ENCODE results near the gene TFB1M. TPM values are rescaled to one million over a fixed set of nuclear protein-coding genes. Genes with fewer than 3 reads are reported as not detected.
"Not testable (repeated sequence)": the region's sequence is repeated elsewhere in the genome, so short reads cannot be mapped to it uniquely, and the experiment has no call there.

Gene TFB1M
- polyA plus RNA-seq, 2 donors = 10.6 to 13.3 TPM

DNA sequence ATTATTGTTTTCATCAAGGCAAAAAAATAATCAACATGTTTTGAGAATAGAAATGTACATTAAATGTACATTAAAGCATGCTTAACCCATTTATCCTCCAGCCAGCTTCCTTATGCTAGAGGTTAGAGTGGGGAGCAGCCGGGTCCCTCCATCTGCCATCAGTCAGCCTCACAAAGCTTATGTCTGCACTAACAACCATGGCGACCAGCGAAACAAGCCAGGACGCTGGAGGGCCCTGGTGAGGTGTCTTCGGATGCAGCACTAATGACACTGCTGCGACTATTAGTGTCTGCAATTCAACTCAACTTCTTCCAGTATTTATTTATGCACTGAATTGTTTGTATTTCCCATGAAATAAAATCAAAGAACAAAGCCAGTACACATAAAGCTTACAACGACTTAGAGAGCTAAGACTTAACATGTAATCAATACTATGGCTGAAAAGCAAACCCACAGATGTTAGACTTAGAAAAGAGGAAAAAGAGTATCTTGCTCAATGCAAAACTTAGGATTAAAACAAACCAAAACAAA is 43.7 kb downstream of the TFB1M start:
- H3K36me3 ChIP-seq (ENCODE audit: control insufficient read depth in 2 of 2, insufficient read depth in 2 of 2, low read length in 1 of 2) = peaks cover 0 to 3% of the 10 kb centered on the region in 2 donors
- no peak overlapping the region for H3K4me3 ChIP-seq (ENCODE audit: low read depth in 1 of 2, low read length in 2 of 2)
- no peaks in the 10 kb centered on the region for H3K9me3 ChIP-seq (ENCODE audit: control insufficient read depth in 2 of 2, insufficient read depth in 1 of 2, low read depth in 1 of 2, low read length in 1 of 2)
- 86 to 87% methylated on average over 7 of the region's 7 CpGs for WGBS, 2 donors
- peaks cover 4% of the 10 kb centered on the region in 2 donors for H3K4me1 ChIP-seq (ENCODE audit: control insufficient read depth in 2 of 2, insufficient read depth in 2 of 2, low read length in 1 of 2)
- H3K27me3 ChIP-seq (ENCODE audit: control insufficient read depth in 1 of 2, insufficient read depth in 2 of 2, low read length in 2 of 2) = no peaks in the 10 kb centered on the region
- no peak overlapping the region for H3K27ac ChIP-seq (ENCODE audit: low read depth in 2 of 2, low read length in 1 of 2)

GRCh38 chr6:155269765-155270164 is 44.5 kb downstream of the TFB1M start:
- no peak overlapping the region for H3K4me3 ChIP-seq (ENCODE audit: low read depth in 1 of 2, low read length in 2 of 2)
- no peaks in the 10 kb centered on the region for H3K9me3 ChIP-seq (ENCODE audit: control insufficient read depth in 2 of 2, insufficient read depth in 1 of 2, low read depth in 1 of 2, low read length in 1 of 2)
- H3K27me3 ChIP-seq (ENCODE audit: control insufficient read depth in 1 of 2, insufficient read depth in 2 of 2, low read length in 2 of 2) = no peaks in the 10 kb centered on the region
- peaks cover 0 to 3% of the 10 kb centered on the region in 2 donors for H3K36me3 ChIP-seq (ENCODE audit: control insufficient read depth in 2 of 2, insufficient read depth in 2 of 2, low read length in 1 of 2)
- H3K4me1 ChIP-seq (ENCODE audit: control insufficient read depth in 2 of 2, insufficient read depth in 2 of 2, low read length in 1 of 2) = peaks cover 3 to 6% of the 10 kb centered on the region in 2 donors
- 67 to 84% methylated on average over 3 of the region's 3 CpGs for WGBS, 2 donors
- no peak overlapping the region for H3K27ac ChIP-seq (ENCODE audit: low read depth in 2 of 2, low read length in 1 of 2)

- H3K36me3 ChIP-seq (ENCODE audit: control insufficient read depth in 2 of 2, insufficient read depth in 2 of 2, low read length in 1 of 2); H3K4me1 ChIP-seq (ENCODE audit: control insufficient read depth in 2 of 2, insufficient read depth in 2 of 2, low read length in 1 of 2); H3K27ac ChIP-seq (ENCODE audit: low read depth in 2 of 2, low read length in 1 of 2); H3K9me3 ChIP-seq (ENCODE audit: control insufficient read depth in 2 of 2, insufficient read depth in 1 of 2, low read depth in 1 of 2, low read length in 1 of 2); H3K4me3 ChIP-seq (ENCODE audit: low read depth in 1 of 2, low read length in 2 of 2); H3K27me3 ChIP-seq (ENCODE audit: control insufficient read depth in 1 of 2, insufficient read depth in 2 of 2, low read length in 2 of 2): not testable (repeated sequence)
- WGBS, 2 donors = 80 to 82% methylated on average over 3 of the region's 5 CpGs
These were observed 46.0 kb downstream of the TFB1M start for GRCh38 chr6:155268088-155268867.

GRCh38 chr6:155267411-155267810 is 46.9 kb downstream of the TFB1M start:
- Histone ChIP-seq H3K4me1 (ENCODE audit: control insufficient read depth in 2 of 2, insufficient read depth in 2 of 2, low read length in 1 of 2) (peaks cover 0 to 2% of the 10 kb centered on the region in 2 donors), H3K4me3 (ENCODE audit: low read depth in 1 of 2, low read length in 2 of 2) (no peak overlapping the region), H3K9me3 (ENCODE audit: control insufficient read depth in 2 of 2, insufficient read depth in 1 of 2, low read depth in 1 of 2, low read length in 1 of 2) (no peaks in the 10 kb centered on the region), H3K36me3 (ENCODE audit: control insufficient read depth in 2 of 2, insufficient read depth in 2 of 2, low read length in 1 of 2) (peaks cover 3 to 4% of the 10 kb centered on the region in 2 donors), H3K27ac (ENCODE audit: low read depth in 2 of 2, low read length in 1 of 2) (peak overlapping the region; percentile 31 to 56), H3K27me3 (ENCODE audit: control insufficient read depth in 1 of 2, insufficient read depth in 2 of 2, low read length in 2 of 2) (no peaks in the 10 kb centered on the region)
- 71 to 77% methylated on average over 2 of the region's 2 CpGs for WGBS, 2 donors

DNA sequence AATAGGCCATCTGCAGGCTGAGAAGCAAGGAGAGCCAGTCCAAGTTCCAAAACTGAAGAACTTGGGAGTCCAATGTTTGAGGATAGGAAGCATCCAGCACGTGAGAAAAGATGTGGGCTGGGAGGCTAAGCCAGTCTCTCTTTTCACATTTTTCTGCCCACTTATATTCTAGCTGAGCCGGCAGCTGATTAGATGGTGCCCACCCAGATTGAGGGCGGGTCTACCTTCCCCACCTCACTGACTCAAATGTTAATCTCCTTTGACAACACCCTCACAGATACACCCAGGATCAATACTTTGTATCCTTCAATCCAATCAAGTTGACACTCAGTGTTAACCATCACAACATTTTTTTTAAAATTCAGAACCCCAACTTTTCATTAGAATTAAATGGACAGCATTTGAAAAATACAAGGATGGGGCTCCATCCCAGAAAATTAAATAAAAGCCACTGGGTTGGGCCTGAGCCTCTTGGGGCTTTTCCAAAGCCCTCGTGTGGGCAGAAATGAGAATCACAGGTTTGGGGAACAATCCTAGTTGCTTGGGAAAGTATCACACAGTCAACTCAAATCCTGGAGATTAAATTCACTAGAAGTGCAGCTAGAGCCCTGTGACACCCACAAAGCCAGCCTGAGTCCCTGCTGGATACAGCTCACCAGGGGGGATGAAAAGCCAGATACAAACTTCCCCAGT is 48.3 kb downstream of the TFB1M start:
- H3K27me3 ChIP-seq (ENCODE audit: control insufficient read depth in 1 of 2, insufficient read depth in 2 of 2, low read length in 2 of 2) = no peaks in the 10 kb centered on the region
- H3K36me3 ChIP-seq (ENCODE audit: control insufficient read depth in 2 of 2, insufficient read depth in 2 of 2, low read length in 1 of 2) = peaks cover 3 to 4% of the 10 kb centered on the region in 2 donors
- peaks cover 0 to 2% of the 10 kb centered on the region in 2 donors for H3K4me1 ChIP-seq (ENCODE audit: control insufficient read depth in 2 of 2, insufficient read depth in 2 of 2, low read length in 1 of 2)
- H3K9me3 ChIP-seq (ENCODE audit: control insufficient read depth in 2 of 2, insufficient read depth in 1 of 2, low read depth in 1 of 2, low read length in 1 of 2) = no peaks in the 10 kb centered on the region
- WGBS, 2 donors = 84 to 88% methylated on average over 4 of the region's 4 CpGs
- no peak overlapping the region for H3K4me3 ChIP-seq (ENCODE audit: low read depth in 1 of 2, low read length in 2 of 2)
- H3K27ac ChIP-seq (ENCODE audit: low read depth in 2 of 2, low read length in 1 of 2) = no peak overlapping the region

- Histone ChIP-seq H3K9me3 (ENCODE audit: control insufficient read depth in 2 of 2, insufficient read depth in 1 of 2, low read depth in 1 of 2, low read length in 1 of 2) (no peaks in the 10 kb centered on the region), H3K27ac (ENCODE audit: low read depth in 2 of 2, low read length in 1 of 2) (peak overlapping the region in 1 of 2 donors; percentile 85), H3K4me1 (ENCODE audit: control insufficient read depth in 2 of 2, insufficient read depth in 2 of 2, low read length in 1 of 2) (peaks cover 0 to 2% of the 10 kb centered on the region in 2 donors), H3K36me3 (ENCODE audit: control insufficient read depth in 2 of 2, insufficient read depth in 2 of 2, low read length in 1 of 2) (peaks cover 2 to 5% of the 10 kb centered on the region in 2 donors), H3K4me3 (ENCODE audit: low read depth in 1 of 2, low read length in 2 of 2) (no peak overlapping the region), H3K27me3 (ENCODE audit: control insufficient read depth in 1 of 2, insufficient read depth in 2 of 2, low read length in 2 of 2) (no peaks in the 10 kb centered on the region)
- WGBS, 2 donors = 34 to 64% methylated on average over 9 of the region's 9 CpGs
These were observed 49.5 kb downstream of the TFB1M start for GRCh38 chr6:155264693-155265320.

DNA sequence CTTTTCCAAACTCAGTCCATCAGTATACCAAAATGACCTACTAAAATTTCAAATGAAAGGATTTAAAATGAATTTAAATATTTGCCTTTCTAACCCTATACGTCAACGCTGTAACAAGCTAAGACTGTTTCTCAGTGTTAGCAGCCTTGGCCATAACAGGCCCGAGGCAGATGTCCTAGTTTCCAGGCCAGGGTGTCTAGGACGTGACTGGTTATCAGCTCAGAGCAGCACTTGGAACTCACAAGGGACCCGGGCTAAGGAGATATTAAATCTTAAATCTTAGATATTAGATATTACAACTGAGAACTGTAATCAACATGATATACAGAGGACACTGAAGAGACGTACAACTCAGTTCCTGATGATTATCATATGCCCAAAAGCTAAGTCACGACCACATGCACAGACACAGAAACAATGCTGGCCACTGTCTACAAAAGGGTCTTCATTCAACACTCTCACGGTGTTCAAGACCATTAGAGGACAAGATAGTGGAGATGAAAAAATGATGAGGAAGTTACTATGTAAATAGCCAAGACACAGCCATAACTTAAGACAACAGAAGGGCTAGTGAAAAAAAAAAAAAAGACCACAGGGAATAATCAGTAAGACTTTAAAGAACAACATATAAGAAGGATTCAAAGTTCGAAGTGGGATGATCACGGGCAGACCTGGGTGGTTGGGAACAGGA is 50.8 kb downstream of the TFB1M start, which contains the start of gene CLDN20:
Gene CLDN20, plus strand, starts transcription at position 641 of the 691 bp plus-strand sequence. CDS start 11,707 bp downstream, outside the sequence.
- H3K4me1 ChIP-seq (ENCODE audit: control insufficient read depth in 2 of 2, insufficient read depth in 2 of 2, low read length in 1 of 2) = peaks cover 0 to 2% of the 10 kb centered on the region in 2 donors
- no peaks in the 10 kb centered on the region for H3K27me3 ChIP-seq (ENCODE audit: control insufficient read depth in 1 of 2, insufficient read depth in 2 of 2, low read length in 2 of 2)
- H3K4me3 ChIP-seq (ENCODE audit: low read depth in 1 of 2, low read length in 2 of 2) = no peak within 1 kb of the TSS
- H3K36me3 ChIP-seq (ENCODE audit: control insufficient read depth in 2 of 2, insufficient read depth in 2 of 2, low read length in 1 of 2) = peaks cover 4 to 8% of the 10 kb centered on the region in 2 donors
- H3K27ac ChIP-seq (ENCODE audit: low read depth in 2 of 2, low read length in 1 of 2) = peak within 1 kb of the TSS in 1 of 2 donors; percentile 85
- WGBS, 2 donors = 87 to 90% methylated on average over 10 of the region's 10 CpGs
- H3K9me3 ChIP-seq (ENCODE audit: control insufficient read depth in 2 of 2, insufficient read depth in 1 of 2, low read depth in 1 of 2, low read length in 1 of 2) = no peaks in the 10 kb centered on the region

DNA sequence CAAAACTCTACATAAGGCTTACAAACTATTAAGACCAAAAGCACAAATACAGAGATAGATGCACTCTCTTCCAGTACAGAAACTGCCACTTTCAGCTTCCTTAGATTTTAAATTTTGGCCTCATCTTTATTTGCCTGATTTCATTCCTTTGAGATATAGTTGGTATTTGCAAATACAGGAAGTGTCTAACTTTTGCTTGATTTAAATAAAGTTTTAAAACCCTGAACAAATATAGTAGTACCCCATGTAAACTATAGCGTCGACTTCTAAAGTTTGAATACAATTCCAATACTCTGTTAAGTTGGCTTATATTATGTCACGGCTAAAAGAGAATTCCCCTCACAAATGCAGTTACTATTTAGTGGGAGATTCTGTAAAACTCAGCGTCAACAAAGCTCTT is 51.6 kb downstream of the TFB1M start:
- 89 to 93% methylated on average over 4 of the region's 4 CpGs for WGBS, 2 donors
- Histone ChIP-seq H3K4me3 (ENCODE audit: low read depth in 1 of 2, low read length in 2 of 2) (no peak overlapping the region), H3K36me3 (ENCODE audit: control insufficient read depth in 2 of 2, insufficient read depth in 2 of 2, low read length in 1 of 2) (peaks cover 4 to 8% of the 10 kb centered on the region in 2 donors), H3K4me1 (ENCODE audit: control insufficient read depth in 2 of 2, insufficient read depth in 2 of 2, low read length in 1 of 2) (peaks cover 0 to 2% of the 10 kb centered on the region in 2 donors), H3K9me3 (ENCODE audit: control insufficient read depth in 2 of 2, insufficient read depth in 1 of 2, low read depth in 1 of 2, low read length in 1 of 2) (no peaks in the 10 kb centered on the region), H3K27ac (ENCODE audit: low read depth in 2 of 2, low read length in 1 of 2) (no peak overlapping the region), H3K27me3 (ENCODE audit: control insufficient read depth in 1 of 2, insufficient read depth in 2 of 2, low read length in 2 of 2) (no peaks in the 10 kb centered on the region)

All from esophagus (tissue), 2 donors.